HUES6 (cell line): Measurements from ENCODE around the gene PADI1.

ENCODE experiments used
- H3K27ac ChIP-seq: 2 replicates; pipeline ENCODE4 v1.7.0; 2013; ENCODE audit warnings: low read depth, mild to moderate bottlenecking, low read length, inconsistent platforms
- H3K27me3 ChIP-seq: 2 replicates; pipeline ENCODE4 v1.6.1; 2013; ENCODE audit warnings: low read length; ENCODE audit not compliant: control insufficient read depth, insufficient read depth
- H3K36me3 ChIP-seq: 2 replicates; pipeline ENCODE4 v1.6.1; 2013; ENCODE audit warnings: low read length; ENCODE audit not compliant: control insufficient read depth, insufficient read depth
- H3K4me1 ChIP-seq: 2 replicates; pipeline ENCODE4 v1.6.1; 2013; ENCODE audit warnings: low read length; ENCODE audit not compliant: control insufficient read depth, insufficient read depth
- H3K4me3 ChIP-seq: 2 replicates; pipeline ENCODE4 v1.5.1; 2013; ENCODE audit warnings: low read depth, low read length
- H3K9ac ChIP-seq: one replicate; pipeline ENCODE4 v1.6.1; 2013; ENCODE audit warnings: mild to moderate bottlenecking, low read length
- H3K9me3 ChIP-seq: 2 replicates; pipeline ENCODE4 v1.6.1; 2013; ENCODE audit warnings: low read depth, low read length; ENCODE audit not compliant: control insufficient read depth, insufficient read depth

Gene PADI1

GRCh38 chr1:17192394-17193221, 12.3 kb upstream of the PADI1 start:
- H3K4me1 ChIP-seq = peaks cover 6% of the 10 kb centered on the region; the same call in 1 of the 2 replicates
- H3K27ac ChIP-seq = no peak overlapping the region
- no peak overlapping the region for H3K4me3 ChIP-seq
- H3K27me3 ChIP-seq = no peaks in the 10 kb centered on the region
- peaks cover 8% of the 10 kb centered on the region for H3K9me3 ChIP-seq
- H3K9ac ChIP-seq = no peak overlapping the region
- no peaks in the 10 kb centered on the region for H3K36me3 ChIP-seq

GRCh38 chr1:17193222-17194132, 11.5 kb upstream of the PADI1 start:
- no peak overlapping the region for H3K9ac ChIP-seq
- peaks cover 5% of the 10 kb centered on the region for H3K9me3 ChIP-seq
- peaks cover 6% of the 10 kb centered on the region; the same call in 1 of the 2 replicates for H3K4me1 ChIP-seq
- H3K27me3 ChIP-seq = no peaks in the 10 kb centered on the region
- no peak overlapping the region for H3K27ac ChIP-seq
- H3K36me3 ChIP-seq = no peaks in the 10 kb centered on the region
- no peak overlapping the region for H3K4me3 ChIP-seq

GRCh38 chr1:17194133-17194475, 10.8 kb upstream of the PADI1 start:
- H3K27me3 ChIP-seq = no peaks in the 10 kb centered on the region
- no peak overlapping the region for H3K27ac ChIP-seq
- no peaks in the 10 kb centered on the region for H3K36me3 ChIP-seq
- no peak overlapping the region for H3K9ac ChIP-seq
- no peak overlapping the region for H3K4me3 ChIP-seq
- H3K4me1 ChIP-seq = peaks cover 6% of the 10 kb centered on the region; the same call in 1 of the 2 replicates
- H3K9me3 ChIP-seq = no peaks in the 10 kb centered on the region

GRCh38 chr1:17194615-17195528, 10.1 kb upstream of the PADI1 start:
- Histone ChIP-seq H3K4me3 (no peak overlapping the region), H3K36me3 (no peaks in the 10 kb centered on the region), H3K27me3 (no peaks in the 10 kb centered on the region), H3K27ac (no peak overlapping the region), H3K9me3 (no peaks in the 10 kb centered on the region), H3K9ac (no peak overlapping the region), H3K4me1 (peaks cover 8% of the 10 kb centered on the region; the same call in 1 of the 2 replicates)

- Histone ChIP-seq H3K27me3 (no peaks in the 10 kb centered on the region), H3K27ac (no peak overlapping the region), H3K4me1 (peaks cover 7% of the 10 kb centered on the region; the same call in 1 of the 2 replicates), H3K36me3 (no peaks in the 10 kb centered on the region), H3K9ac (no peak overlapping the region), H3K9me3 (no peaks in the 10 kb centered on the region), H3K4me3 (no peak overlapping the region)
These were observed 9.2 kb upstream of the PADI1 start for GRCh38 chr1:17195731-17196130.

GRCh38 chr1:17196496-17197185, 8.3 kb upstream of the PADI1 start:
- no peaks in the 10 kb centered on the region for H3K9me3 ChIP-seq
- H3K27ac ChIP-seq = no peak overlapping the region
- no peaks in the 10 kb centered on the region for H3K36me3 ChIP-seq
- no peaks in the 10 kb centered on the region for H3K27me3 ChIP-seq
- H3K9ac ChIP-seq = no peak overlapping the region
- no peak overlapping the region for H3K4me3 ChIP-seq
- H3K4me1 ChIP-seq = peaks cover 7% of the 10 kb centered on the region; the same call in 1 of the 2 replicates

- Histone ChIP-seq H3K27me3 (no peaks in the 10 kb centered on the region), H3K9ac (no peak overlapping the region)
These were observed 7.2 kb upstream of the PADI1 start for GRCh38 chr1:17197696-17198095.

GRCh38 chr1:17198476-17199258, 6.3 kb upstream of the PADI1 start:
- H3K9me3 ChIP-seq = no peaks in the 10 kb centered on the region
- H3K27ac ChIP-seq = no peak overlapping the region
- no peaks in the 10 kb centered on the region for H3K36me3 ChIP-seq
- peaks cover 10% of the 10 kb centered on the region; the same call in 1 of the 2 replicates for H3K4me1 ChIP-seq
- no peak overlapping the region for H3K4me3 ChIP-seq
- H3K27me3 ChIP-seq = 0 out of 2 replicates have a peak, but pooled peaks cover under 1% of the 10 kb centered on the region
- no peak overlapping the region for H3K9ac ChIP-seq

More at GRCh38 chr1:17197696-17198095, 7.2 kb upstream of the PADI1 start:
- Histone ChIP-seq H3K4me1 (peaks cover 10% of the 10 kb centered on the region; the same call in 1 of the 2 replicates), H3K27ac (no peak overlapping the region), H3K36me3 (no peaks in the 10 kb centered on the region), H3K9me3 (no peaks in the 10 kb centered on the region), H3K4me3 (no peak overlapping the region)

GRCh38 chr1:17199267-17200044, 5.5 kb upstream of the PADI1 start:
- H3K9ac ChIP-seq = no peak overlapping the region

More at GRCh38 chr1:17199267-17200044, 5.5 kb upstream of the PADI1 start:
- H3K36me3 ChIP-seq = no peaks in the 10 kb centered on the region
- no peaks in the 10 kb centered on the region for H3K9me3 ChIP-seq
- H3K27me3 ChIP-seq = peaks cover 2% of the 10 kb centered on the region; the same call in 1 of the 2 replicates
- no peak overlapping the region for H3K4me3 ChIP-seq
- peaks cover 10% of the 10 kb centered on the region; the same call in 1 of the 2 replicates for H3K4me1 ChIP-seq
- H3K27ac ChIP-seq = no peak overlapping the region
